Liver (tissue), 3 donors: ENCODE measurements around the gene FXYD7.

Source experiments
- JUND ChIP-seq, 2 donors: IDR thresholded peaks; 2 replicates each; pipeline ENCODE4 v1.6.1; 2016; ENCODE audit warnings: antibody characterized with exemption in 2 of 2
- RAD21 ChIP-seq, 2 donors: IDR thresholded peaks; 2 replicates each; pipeline ENCODE4 v1.6.1; 2016; ENCODE audit warnings: antibody characterized with exemption in 2 of 2, mild to moderate bottlenecking in 2 of 2
- SP1 ChIP-seq: IDR thresholded peaks from 2 replicates; pipeline ENCODE4 v1.6.1; 2018; ENCODE audit warnings: antibody characterized with exemption, mild to moderate bottlenecking
- YY1 ChIP-seq: IDR thresholded peaks from 2 replicates; pipeline ENCODE4 v1.6.1; 2016; ENCODE audit warnings: antibody characterized with exemption, mild to moderate bottlenecking
- TF ChIP-seq, protein P1 (sequence below): fragments of 150-350 bp; IDR thresholded peaks from 2 replicates; pipeline ENCODE4 v1.5.1; 2017; ENCODE audit warnings: improper control_type of control experiment, low read depth, low read length; ENCODE audit not compliant: missing input control
- donor health status: healthy.
- donor health status: healthy.

DNA sequence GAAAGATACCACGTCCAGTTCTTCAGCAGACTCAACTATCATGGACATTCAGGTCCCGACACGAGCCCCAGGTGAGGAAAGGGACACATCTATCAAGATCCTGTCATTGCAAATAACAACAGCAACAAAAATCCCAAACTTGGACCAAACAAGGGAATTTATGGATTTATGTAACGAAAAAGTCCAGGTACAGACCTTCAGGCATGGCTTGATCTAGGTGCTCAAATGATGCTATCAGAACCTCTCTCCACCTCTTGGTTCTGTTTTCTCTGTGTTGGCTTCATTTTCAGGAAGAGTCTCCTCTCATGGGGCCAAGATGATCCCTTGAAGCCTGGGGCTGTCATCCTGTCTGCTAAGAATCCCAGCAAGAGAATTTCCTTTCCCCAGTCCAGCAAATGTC lies 14.4 kb downstream of the FXYD7 start:
- no peak for TF ChIP-seq JUND (IDR thresholded peaks at IDR 0.05)
- TF ChIP-seq YY1 = no peak
- TF ChIP-seq, protein P1, sequence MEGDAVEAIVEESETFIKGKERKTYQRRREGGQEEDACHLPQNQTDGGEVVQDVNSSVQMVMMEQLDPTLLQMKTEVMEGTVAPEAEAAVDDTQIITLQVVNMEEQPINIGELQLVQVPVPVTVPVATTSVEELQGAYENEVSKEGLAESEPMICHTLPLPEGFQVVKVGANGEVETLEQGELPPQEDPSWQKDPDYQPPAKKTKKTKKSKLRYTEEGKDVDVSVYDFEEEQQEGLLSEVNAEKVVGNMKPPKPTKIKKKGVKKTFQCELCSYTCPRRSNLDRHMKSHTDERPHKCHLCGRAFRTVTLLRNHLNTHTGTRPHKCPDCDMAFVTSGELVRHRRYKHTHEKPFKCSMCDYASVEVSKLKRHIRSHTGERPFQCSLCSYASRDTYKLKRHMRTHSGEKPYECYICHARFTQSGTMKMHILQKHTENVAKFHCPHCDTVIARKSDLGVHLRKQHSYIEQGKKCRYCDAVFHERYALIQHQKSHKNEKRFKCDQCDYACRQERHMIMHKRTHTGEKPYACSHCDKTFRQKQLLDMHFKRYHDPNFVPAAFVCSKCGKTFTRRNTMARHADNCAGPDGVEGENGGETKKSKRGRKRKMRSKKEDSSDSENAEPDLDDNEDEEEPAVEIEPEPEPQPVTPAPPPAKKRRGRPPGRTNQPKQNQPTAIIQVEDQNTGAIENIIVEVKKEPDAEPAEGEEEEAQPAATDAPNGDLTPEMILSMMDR = no peak
- TF ChIP-seq RAD21 (IDR thresholded peaks at IDR 0.05) = no peak
- TF ChIP-seq SP1 = no peak
